CD14-positive monocyte (primary cell): Measurements from ENCODE around the gene MFRP. TPM values are rescaled to one million over a fixed set of nuclear protein-coding genes. Genes with fewer than 3 reads are reported as not detected.
A peak's percentile ranks its signal among the peaks of the same experiment; 100 is the strongest.

Source experiments
- DNase-seq, 3 donors: peaks; one replicate each; pipeline ENCODE4 v3.0.0-alpha.2; 2011 to 2022
- H2AFZ ChIP-seq: 2 replicates; pipeline ENCODE4 v1.6.0; 2012; ENCODE audit warnings: mild to moderate bottlenecking, low read depth, low read length, inconsistent platforms; ENCODE audit not compliant: insufficient read depth, poor library complexity, severe bottlenecking
- H3K27ac ChIP-seq, 2 donors: 1 replicate in 1 of 2; 2 replicates in 1 of 2; pipeline ENCODE4 v1.5.1; 2012 to 2013; ENCODE audit warnings: low read length in 2 of 2, control low read depth in 1 of 2, inconsistent platforms in 1 of 2, low read depth in 1 of 2, mild to moderate bottlenecking in 1 of 2
- H3K27me3 ChIP-seq, 2 donors: one replicate each; pipeline versions ENCODE4 v1.6.0 to v1.6.1; 2011 to 2013; ENCODE audit warnings: low read length in 2 of 2; ENCODE audit not compliant: control insufficient read depth in 2 of 2, insufficient read depth in 2 of 2
- H3K36me3 ChIP-seq, 2 donors: replicated peaks in 1 of 2; 1 replicate in 1 of 2; 2 replicates in 1 of 2; pipeline versions ENCODE4 v1.5.1 to v1.6.1; 2012 to 2013; ENCODE audit warnings: low read length in 2 of 2, control low read depth in 1 of 2, inconsistent platforms in 1 of 2, mild to moderate bottlenecking in 1 of 2; ENCODE audit not compliant: insufficient read depth in 2 of 2, control insufficient read depth in 1 of 2
- H3K4me1 ChIP-seq, 2 donors: 1 replicate in 1 of 2; 2 replicates in 1 of 2; pipeline versions ENCODE4 v1.5.1 to v1.6.1; 2012 to 2013; ENCODE audit warnings: low read length in 2 of 2, control low read depth in 1 of 2, inconsistent platforms in 1 of 2, mild to moderate bottlenecking in 1 of 2, moderate library complexity in 1 of 2; ENCODE audit not compliant: insufficient read depth in 2 of 2, control insufficient read depth in 1 of 2
- H3K4me2 ChIP-seq: replicated peaks from 2 replicates; pipeline ENCODE3; 2012; ENCODE audit warnings: low read length, moderate library complexity, mild to moderate bottlenecking; ENCODE audit not compliant: poor library complexity, severe bottlenecking; ENCODE audit errors: extremely low read depth
- H3K4me3 ChIP-seq, 3 experiments: fragments of 200-600 bp in 1 of 3; sonication (generic) in 1 of 3; replicated peaks in 1 of 3; 1 replicate in 2 of 3; 2 replicates in 1 of 3; pipeline ENCODE4 v1.5.1; 2011 to 2013; ENCODE audit warnings: low read length in 3 of 3, mild to moderate bottlenecking in 3 of 3, control low read depth in 2 of 3, low read depth in 2 of 3, inconsistent platforms in 1 of 3, moderate library complexity in 1 of 3
- H3K79me2 ChIP-seq: 2 replicates; pipeline ENCODE4 v1.6.0; 2012; ENCODE audit warnings: mild to moderate bottlenecking, control low read depth, inconsistent platforms, low read length, moderate library complexity; ENCODE audit not compliant: insufficient read depth
- H3K9ac ChIP-seq: 2 replicates; pipeline ENCODE4 v1.6.0; 2017; ENCODE audit warnings: low read length, mild to moderate bottlenecking; ENCODE audit not compliant: insufficient read depth, poor library complexity, severe bottlenecking
- H3K9me3 ChIP-seq, 2 donors: replicated peaks in 1 of 2; 1 replicate in 1 of 2; 2 replicates in 1 of 2; pipeline versions ENCODE4 v1.5.1 to v1.6.1; 2012 to 2013; ENCODE audit warnings: low read length in 2 of 2, control low read depth in 1 of 2; ENCODE audit not compliant: control insufficient read depth in 1 of 2, insufficient read depth in 1 of 2
- H4K20me1 ChIP-seq: 2 replicates; pipeline ENCODE4 v1.6.0; 2012; ENCODE audit warnings: mild to moderate bottlenecking, low read length, control low read depth, moderate library complexity; ENCODE audit not compliant: insufficient read depth
- H3K27ac Mint-ChIP-seq, 7 donors: one replicate each; pipeline ENCODE4 v1.8.0; 2020; ENCODE audit warnings: mild to moderate bottlenecking in 7 of 7, mixed read lengths in 7 of 7, moderate library complexity in 6 of 7, inconsistent platforms in 2 of 7
- H3K27me3 Mint-ChIP-seq, 3 donors: one replicate each; pipeline ENCODE4 v1.8.0; 2021 to 2022; ENCODE audit warnings: low read depth in 3 of 3, mild to moderate bottlenecking in 3 of 3, mixed read lengths in 3 of 3, moderate library complexity in 3 of 3, inconsistent platforms in 1 of 3
- H3K36me3 Mint-ChIP-seq, 2 donors: one replicate each; pipeline ENCODE4 v1.8.0; 2020; ENCODE audit warnings: mixed read lengths in 2 of 2, inconsistent platforms in 1 of 2, mild to moderate bottlenecking in 1 of 2
- H3K4me1 Mint-ChIP-seq: one replicate; pipeline ENCODE4 v1.8.0; 2020; ENCODE audit warnings: mild to moderate bottlenecking, mixed read lengths
- H3K4me3 Mint-ChIP-seq, 2 donors: one replicate each; pipeline ENCODE4 v1.8.0; 2020; ENCODE audit warnings: mild to moderate bottlenecking in 2 of 2, mixed read lengths in 2 of 2, moderate library complexity in 1 of 2
- H3K9me3 Mint-ChIP-seq, 7 donors: one replicate each; pipeline ENCODE4 v1.8.0; 2020 to 2022; ENCODE audit warnings: mixed read lengths in 7 of 7, mild to moderate bottlenecking in 6 of 7, moderate library complexity in 6 of 7, inconsistent platforms in 2 of 7
- CTCF ChIP-seq: fragments of 200-600 bp; IDR thresholded peaks from one replicate; pipeline ENCODE4 v1.8.0; 2022; ENCODE audit warnings: antibody characterized with exemption, mild to moderate bottlenecking
- WGBS: methylation state at CpG from one replicate; pipeline ENCODE4 v1.1.5; 2013; ENCODE audit warnings: missing lambda C conversion rate; ENCODE audit not compliant: insufficient coverage; 5-methylcytosine and 5-hydroxymethylcytosine counted together
- intact Hi-C, 2 donors: fragments of 100-400 bp; cut with micrococcal nuclease; formaldehyde crosslinking; loops; one replicate each; pipeline versions ENCODE4 v1.15.0 to v1.15.1; 2023
- polyA plus RNA-seq, 3 donors: library from polyadenylated mRNA; depleted of rRNA in 1 of 3; unstranded in 2 of 3; stranded (reverse) in 1 of 3; fragments of 300-500 nt in 2 of 3; fragments of >200 nt in 1 of 3; fragmentation: Illumina TruSeq in 2 of 3; gene quantifications; 1 replicate in 2 of 3; 2 replicates in 1 of 3; pipeline ENCODE4 v1.2.3, GENCODE V29; 2012 to 2021

Gene MFRP
- polyA plus RNA-seq, 3 donors: not detected

GRCh38 chr11:119363081-119363850 lies 16.8 kb upstream of the MFRP start:
- DNase-seq: no peak
- TF ChIP-seq CTCF: no peak
- 39% methylated on average over 32 of the region's 44 CpGs for WGBS

DNA sequence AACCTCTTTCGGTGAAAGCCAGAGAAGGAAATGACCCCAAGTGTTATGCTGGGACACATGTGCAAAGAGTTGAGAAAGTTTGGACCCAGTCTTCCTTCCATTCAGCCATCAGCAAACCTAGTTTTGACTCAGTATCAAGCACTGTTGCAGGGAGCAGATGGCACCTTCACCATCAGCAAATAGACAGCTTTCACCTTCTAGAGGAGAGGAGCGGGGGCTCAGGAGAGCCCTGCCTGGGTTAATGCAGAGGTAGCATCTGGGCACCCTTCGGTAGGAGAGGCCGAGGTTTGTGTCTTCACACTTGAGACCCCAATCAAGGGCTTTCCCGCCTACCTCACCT lies 16.2 kb upstream of the MFRP start:
- peaks cover 39 to 59% (median 51%) of the 10 kb centered on the region in 3 donors for H3K27me3 Mint-ChIP-seq
- no peak overlapping the region for H3K4me3 ChIP-seq

More at GRCh38 chr11:119363081-119363850, 16.8 kb upstream of the MFRP start:
- Histone ChIP-seq H3K9ac (peak overlapping the region; percentile 21), H3K36me3 (no peaks in the 10 kb centered on the region), H2AFZ (peak overlapping the region; percentile 65), H3K4me2 (peak overlapping the region; percentile 59), H3K27me3 (peaks cover 28 to 37% of the 10 kb centered on the region in 2 donors), H3K79me2 (no peaks in the 10 kb centered on the region), H3K4me1 (peaks cover 7 to 14% of the 10 kb centered on the region in 2 donors), H3K27ac (no peak overlapping the region), H4K20me1 (no peaks in the 10 kb centered on the region), H3K9me3 (no peaks in the 10 kb centered on the region), H3K4me3 (peak overlapping the region in 1 of 3 experiments; percentile 39)
- Mint-ChIP-seq H3K4me3 (peak overlapping the region; percentile 27 to 74), H3K27me3 (peaks cover 41 to 59% (median 51%) of the 10 kb centered on the region in 3 donors), H3K9me3 (peaks cover 0 to 5% (median 3%) of the 10 kb centered on the region in 7 donors), H3K36me3 (peaks cover 3 to 4% of the 10 kb centered on the region in 2 donors), H3K4me1 (peaks cover 13% of the 10 kb centered on the region), H3K27ac (peak overlapping the region in 1 of 7 donors; percentile 66)
- intact Hi-C loops: no loop called here

More for the DNA sequence above, 16.2 kb upstream of the MFRP start:
- intact Hi-C loops: no loop called here
- peak overlapping the region in 1 of 7 donors; percentile 37 for H3K27ac Mint-ChIP-seq
- Histone ChIP-seq H3K27ac (no peak overlapping the region), H2AFZ (no peak overlapping the region), H3K9me3 (no peaks in the 10 kb centered on the region), H3K79me2 (no peaks in the 10 kb centered on the region), H3K27me3 (peaks cover 28 to 37% of the 10 kb centered on the region in 2 donors), H3K9ac (no peak overlapping the region), H4K20me1 (no peaks in the 10 kb centered on the region), H3K4me2 (no peak overlapping the region), H3K36me3 (no peaks in the 10 kb centered on the region), H3K4me1 (peaks cover 7 to 14% of the 10 kb centered on the region in 2 donors)
- WGBS: 95% methylated on average over 4 of the region's 5 CpGs
- H3K9me3 Mint-ChIP-seq: peaks cover 0 to 5% (median 3%) of the 10 kb centered on the region in 7 donors
- H3K4me3 Mint-ChIP-seq: peak overlapping the region in 1 of 2 donors; percentile 52
- H3K36me3 Mint-ChIP-seq: peaks cover 3 to 4% of the 10 kb centered on the region in 2 donors
- no peak for TF ChIP-seq CTCF
- no peak for DNase-seq
- peaks cover 13% of the 10 kb centered on the region for H3K4me1 Mint-ChIP-seq
